Hematopoietic multipotent progenitor cell treated with erythropoietin and hydrocortisone succinate and interleukin-3 and kit ligand, for 8 days (in vitro differentiated cells): Measurements from ENCODE around the gene FOXI2.

Experiments
- DNase-seq: peaks from one replicate; pipeline ENCODE4 v3.0.0-alpha.2; 2015

The FOXI2 gene

DNA sequence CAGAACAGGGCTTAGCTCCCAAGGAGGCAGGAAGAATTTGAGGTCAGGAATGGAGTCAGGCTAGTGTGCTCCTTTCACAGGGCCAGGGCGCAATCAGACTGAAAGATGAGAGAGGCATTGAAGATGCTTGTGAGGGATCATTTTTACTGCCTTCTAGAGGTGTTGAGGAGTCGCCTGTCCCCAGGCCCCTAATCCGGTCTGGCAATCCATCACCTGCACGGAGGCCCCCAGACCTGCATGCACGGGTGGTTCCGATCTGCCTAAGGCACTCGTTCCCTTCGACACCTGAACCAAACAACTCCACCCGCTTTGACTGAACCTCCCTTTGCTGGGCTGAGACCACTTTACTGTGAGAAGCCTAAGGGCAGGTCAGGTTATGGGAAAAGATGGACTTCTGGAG, 8.0 kb downstream of the FOXI2 start:
- DNase-seq, result no peak

DNA sequence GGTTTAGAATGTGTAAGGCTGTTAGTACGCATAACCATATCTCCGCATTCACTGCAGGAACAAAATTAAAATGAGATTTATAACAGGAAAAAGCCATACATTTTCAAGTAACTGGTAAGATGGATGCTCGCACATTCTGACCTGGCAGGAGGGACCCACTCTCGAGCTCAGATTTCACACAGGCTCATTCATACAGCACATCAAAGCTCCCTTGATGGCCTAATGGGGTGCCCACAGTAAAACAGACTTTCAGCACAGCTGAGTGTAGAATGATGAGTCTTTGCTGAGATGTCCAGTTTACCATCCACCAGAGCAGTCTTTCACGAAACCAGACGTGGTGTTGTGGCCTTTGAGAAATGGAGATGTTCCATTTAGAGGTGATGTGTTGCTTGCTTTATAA, 8.9 kb downstream of the FOXI2 start:
- DNase-seq, result no peak

DNA sequence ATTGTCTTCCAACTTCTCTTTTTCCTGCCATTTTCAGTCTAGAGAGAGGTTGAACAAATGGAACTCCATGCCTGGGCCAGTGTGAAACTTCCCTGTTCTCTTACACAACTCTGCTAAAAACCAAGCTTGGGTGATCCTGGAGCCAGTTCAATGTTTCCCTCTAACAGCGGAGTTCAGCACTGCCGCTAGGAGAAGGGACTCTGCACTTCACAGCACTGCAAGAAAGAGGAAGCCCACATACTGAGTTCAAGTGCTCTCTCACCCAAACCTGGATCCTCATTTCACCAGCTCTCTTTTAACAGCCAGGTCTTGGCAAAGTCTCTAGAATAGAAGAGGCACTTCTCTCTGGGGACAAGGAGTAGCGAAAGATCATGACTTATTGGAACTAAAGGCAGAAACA, 18.8 kb downstream of the FOXI2 start:
- DNase-seq, result peak; percentile 2

DNA sequence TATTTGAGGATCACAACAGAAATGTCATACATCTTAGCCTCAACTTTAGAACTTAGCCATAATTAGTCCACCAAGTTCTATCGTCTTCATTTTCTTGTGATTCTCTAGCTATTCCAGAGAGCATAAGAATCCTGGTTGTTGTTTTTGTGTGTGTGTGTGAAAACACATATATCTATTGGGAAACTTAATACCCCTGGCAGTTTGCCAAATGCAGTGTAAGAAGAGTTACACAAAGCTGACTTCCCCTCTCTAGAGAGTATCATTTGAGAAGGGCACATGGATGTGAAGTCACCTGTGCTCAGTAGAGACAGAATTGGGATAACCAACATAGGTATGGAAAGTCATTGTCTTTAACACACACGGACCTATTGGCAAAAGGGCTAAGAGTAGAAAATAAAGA, 19.3 kb downstream of the FOXI2 start:
- DNase-seq, result peak; percentile 3

DNA sequence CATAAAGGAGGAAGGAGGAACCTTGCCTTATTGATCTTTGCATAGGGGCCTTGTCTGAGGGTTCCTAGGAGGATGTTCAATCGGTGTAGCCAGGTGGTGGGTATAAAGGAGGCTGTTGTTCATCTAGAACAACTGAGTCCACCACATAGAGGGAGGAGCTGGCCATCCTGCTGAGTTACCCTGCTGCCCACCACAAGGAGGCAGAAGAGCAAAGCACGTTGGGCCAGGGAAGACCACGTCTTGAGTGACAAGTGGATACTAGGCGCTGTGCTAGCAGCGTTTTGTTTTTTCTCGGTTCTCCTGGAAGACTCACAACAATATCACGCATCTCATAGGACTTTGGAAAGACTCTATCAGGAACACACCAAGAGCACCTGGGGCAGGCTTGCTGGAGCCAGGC, 20.0 kb downstream of the FOXI2 start:
- DNase-seq, result no peak

DNA sequence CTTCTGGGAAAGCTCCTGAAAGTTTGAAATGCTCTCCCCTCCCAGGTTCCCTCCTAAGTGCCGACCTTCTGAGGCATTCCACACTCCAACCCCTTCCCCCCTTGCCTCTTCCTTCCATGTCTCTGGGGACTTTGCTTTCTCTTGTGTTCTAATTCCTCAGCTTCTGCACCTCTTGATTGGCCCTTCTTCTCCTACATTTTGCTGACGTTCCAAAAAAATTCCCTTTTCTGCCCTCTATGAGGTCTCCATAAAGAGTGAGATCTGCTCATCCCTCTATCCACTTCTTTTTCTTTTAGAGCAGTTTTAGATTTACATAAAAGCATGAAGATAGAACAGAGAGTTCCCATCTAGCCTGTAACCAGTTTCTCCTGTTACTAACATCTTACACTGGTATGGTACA, 22.3 kb downstream of the FOXI2 start:
- no peak for DNase-seq

DNA sequence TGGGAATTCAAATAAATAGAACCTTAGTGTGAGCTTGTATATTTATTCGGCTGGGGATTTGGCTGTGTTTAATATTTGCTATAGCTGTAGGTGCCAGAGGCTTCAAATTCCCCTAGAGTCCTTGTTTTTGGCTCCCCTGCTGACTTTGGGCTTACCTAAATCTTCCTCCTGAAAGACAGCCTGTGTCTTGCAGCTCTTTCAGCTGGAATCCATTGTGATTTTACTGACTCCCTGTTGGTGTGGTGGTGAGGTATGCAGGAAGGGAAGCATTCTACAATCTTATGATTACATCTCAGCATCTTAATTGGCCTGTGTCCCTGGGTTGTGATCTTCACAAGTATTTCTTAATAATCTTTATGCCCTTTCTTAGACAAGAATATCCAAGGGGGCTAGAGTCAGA, 25.9 kb downstream of the FOXI2 start:
- DNase-seq, result no peak

DNA sequence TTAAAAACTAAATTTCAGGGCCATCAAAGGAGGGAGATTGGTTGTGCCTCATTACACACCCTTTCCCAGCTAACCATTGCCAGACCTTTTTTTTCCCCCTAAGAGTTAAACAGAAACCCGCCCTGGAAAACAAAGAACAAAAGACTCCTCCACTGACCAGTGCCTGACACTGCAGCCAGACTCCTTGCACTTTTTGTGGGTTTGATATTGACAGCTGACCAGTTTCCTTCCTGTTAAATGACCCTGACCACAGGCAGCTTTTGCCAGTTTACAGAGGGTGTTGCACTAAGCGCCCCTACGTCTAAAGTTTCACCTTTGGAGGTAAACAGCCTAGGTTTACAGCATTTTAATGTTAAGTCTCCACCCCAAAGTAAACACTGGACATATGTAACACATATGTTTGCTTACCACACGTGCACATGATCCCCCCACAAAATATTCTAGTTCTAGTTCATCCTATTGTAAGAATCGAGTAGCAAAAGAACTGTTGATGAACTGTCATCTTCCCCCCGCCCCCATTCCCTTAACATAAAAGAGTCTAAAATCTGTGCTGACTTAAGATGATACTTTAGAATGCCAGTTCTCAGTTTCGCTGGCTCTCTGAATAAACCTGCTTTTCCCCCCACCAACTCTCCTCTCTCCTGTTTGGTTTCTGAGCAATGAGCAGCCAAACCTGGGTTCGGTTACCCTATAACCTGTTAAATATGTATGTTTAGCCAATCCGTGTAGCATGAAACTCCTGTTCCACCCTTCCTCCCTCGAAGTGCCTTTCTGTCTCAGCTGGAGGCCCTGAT, 38.0 kb downstream of the FOXI2 start:
- DNase-seq, result no peak

DNA sequence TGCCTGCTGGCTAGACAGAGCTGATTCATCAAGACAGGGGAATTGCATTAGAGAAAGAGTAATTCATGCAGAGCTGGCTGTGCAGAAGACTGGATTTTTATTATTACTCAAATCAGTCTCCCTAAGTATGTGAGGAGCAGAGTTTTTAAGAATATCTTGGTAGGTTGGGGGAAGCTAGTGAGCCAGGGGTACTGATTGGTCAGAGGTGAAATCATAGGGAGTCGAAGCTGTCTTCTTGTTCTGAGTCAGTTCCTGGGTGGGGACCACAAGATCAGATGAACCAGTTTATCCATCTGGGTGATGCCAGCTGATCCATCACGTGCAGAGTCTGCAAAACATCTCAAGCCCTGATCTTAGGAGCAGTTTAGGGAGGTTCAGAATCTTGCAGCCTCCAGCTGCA, 39.8 kb downstream of the FOXI2 start:
- DNase-seq, result no peak

DNA sequence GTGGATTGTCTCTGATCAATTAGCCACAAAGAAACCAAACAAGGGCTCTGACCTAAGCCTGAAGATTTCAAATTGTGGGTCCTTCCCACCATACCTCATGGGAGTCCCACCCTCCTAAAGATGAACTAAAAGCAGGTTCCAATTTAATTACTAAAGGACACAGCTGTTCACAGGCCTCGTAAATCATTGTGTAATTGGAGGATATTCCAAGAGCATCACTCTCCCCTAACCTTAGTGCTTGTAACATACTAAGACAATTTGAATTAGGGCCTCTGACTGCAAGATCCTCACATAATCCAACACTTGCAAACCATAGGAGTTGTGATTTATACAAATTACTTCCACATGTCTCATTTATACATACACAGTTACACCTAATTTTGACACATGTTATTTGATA, 44.4 kb downstream of the FOXI2 start:
- DNase-seq, result no peak

DNA sequence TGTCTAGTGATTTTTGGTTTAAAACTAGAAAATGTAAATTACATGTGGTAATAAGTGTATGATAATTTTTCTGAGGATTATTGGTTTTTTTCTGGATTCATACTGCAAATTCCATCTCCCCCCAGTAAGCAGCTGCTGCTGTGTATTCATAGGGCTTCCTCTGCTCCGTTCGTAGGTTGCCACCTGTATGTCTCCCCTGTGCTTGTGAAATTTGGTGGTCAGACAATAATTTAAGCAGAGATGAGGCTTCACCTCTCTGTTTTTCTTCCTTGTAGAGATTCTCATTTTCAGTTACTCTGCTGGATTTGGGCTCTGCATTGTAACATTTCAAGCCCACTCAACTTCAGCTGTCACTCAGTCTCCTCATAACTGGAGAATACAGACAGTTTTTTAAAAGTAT, 50.9 kb downstream of the FOXI2 start:
- DNase-seq, result no peak

DNA sequence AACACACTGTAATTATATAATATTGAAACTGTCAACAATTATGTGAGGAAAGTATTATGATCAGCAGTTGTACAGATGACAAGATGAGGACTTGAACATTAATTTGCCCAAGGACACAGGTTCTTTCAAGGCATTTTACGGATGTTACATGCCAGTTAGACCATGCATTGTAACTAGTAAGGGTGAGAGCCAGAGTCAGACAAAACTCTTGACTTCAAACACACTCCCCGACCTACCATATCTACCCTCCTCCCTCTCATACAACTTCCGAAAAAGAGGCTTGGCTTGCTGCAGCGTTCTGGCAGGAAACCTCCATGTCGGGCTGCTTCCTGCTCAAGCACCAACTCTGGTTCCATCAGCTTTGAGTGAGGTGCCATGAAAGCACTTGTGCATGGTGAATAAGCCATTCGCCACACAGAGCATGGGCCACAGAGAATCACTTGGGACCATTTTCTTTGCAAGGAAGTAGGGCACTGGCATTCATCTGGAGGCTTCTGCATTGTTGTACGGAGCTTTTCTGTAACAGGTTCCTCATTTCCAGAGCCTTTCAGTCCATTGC, 53.2 kb downstream of the FOXI2 start:
- peak; percentile 3 for DNase-seq
